ENCODE data around the gene PEX5L.

DNA sequence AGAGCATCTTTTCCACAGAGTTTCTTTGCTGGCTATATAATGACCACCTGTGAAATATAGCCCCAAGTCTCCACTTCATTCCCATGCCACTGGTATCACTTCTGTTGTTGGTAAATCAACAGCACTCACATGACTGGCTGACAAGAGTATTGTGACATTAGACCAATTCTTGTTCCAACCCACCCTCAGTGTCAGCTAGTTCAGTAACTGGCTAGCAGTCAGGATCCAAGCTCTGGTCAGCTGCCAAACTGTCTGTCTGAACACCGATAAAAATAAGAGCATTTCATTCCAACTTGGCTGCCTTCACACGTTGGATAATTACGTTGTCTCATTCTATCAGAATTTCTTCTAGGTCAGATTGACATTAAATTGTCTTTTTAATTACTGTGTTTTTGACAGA lies 217.4 kb downstream of the PEX5L start:
- TF ChIP-seq, protein P1, sequence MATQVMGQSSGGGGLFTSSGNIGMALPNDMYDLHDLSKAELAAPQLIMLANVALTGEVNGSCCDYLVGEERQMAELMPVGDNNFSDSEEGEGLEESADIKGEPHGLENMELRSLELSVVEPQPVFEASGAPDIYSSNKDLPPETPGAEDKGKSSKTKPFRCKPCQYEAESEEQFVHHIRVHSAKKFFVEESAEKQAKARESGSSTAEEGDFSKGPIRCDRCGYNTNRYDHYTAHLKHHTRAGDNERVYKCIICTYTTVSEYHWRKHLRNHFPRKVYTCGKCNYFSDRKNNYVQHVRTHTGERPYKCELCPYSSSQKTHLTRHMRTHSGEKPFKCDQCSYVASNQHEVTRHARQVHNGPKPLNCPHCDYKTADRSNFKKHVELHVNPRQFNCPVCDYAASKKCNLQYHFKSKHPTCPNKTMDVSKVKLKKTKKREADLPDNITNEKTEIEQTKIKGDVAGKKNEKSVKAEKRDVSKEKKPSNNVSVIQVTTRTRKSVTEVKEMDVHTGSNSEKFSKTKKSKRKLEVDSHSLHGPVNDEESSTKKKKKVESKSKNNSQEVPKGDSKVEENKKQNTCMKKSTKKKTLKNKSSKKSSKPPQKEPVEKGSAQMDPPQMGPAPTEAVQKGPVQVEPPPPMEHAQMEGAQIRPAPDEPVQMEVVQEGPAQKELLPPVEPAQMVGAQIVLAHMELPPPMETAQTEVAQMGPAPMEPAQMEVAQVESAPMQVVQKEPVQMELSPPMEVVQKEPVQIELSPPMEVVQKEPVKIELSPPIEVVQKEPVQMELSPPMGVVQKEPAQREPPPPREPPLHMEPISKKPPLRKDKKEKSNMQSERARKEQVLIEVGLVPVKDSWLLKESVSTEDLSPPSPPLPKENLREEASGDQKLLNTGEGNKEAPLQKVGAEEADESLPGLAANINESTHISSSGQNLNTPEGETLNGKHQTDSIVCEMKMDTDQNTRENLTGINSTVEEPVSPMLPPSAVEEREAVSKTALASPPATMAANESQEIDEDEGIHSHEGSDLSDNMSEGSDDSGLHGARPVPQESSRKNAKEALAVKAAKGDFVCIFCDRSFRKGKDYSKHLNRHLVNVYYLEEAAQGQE (IDR thresholded peaks at IDR 0.05; ENCODE audit: low read depth, low read length), result no peak
- no peak for TF ChIP-seq ELF1 (IDR thresholded peaks at IDR 0.05)
- TF ChIP-seq, protein P2, sequence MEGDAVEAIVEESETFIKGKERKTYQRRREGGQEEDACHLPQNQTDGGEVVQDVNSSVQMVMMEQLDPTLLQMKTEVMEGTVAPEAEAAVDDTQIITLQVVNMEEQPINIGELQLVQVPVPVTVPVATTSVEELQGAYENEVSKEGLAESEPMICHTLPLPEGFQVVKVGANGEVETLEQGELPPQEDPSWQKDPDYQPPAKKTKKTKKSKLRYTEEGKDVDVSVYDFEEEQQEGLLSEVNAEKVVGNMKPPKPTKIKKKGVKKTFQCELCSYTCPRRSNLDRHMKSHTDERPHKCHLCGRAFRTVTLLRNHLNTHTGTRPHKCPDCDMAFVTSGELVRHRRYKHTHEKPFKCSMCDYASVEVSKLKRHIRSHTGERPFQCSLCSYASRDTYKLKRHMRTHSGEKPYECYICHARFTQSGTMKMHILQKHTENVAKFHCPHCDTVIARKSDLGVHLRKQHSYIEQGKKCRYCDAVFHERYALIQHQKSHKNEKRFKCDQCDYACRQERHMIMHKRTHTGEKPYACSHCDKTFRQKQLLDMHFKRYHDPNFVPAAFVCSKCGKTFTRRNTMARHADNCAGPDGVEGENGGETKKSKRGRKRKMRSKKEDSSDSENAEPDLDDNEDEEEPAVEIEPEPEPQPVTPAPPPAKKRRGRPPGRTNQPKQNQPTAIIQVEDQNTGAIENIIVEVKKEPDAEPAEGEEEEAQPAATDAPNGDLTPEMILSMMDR (IDR thresholded peaks at IDR 0.05), result no peak

Measured in SK-N-SH (cell line).